ENCODE results near the gene PPP2R2D. TPM values are rescaled to one million over a fixed set of nuclear protein-coding genes. Genes with fewer than 3 reads are reported as not detected.

Gene PPP2R2D
- total RNA-seq, 2 experiments from 2014 or later, result 31.6 to 32.3 TPM

DNA sequence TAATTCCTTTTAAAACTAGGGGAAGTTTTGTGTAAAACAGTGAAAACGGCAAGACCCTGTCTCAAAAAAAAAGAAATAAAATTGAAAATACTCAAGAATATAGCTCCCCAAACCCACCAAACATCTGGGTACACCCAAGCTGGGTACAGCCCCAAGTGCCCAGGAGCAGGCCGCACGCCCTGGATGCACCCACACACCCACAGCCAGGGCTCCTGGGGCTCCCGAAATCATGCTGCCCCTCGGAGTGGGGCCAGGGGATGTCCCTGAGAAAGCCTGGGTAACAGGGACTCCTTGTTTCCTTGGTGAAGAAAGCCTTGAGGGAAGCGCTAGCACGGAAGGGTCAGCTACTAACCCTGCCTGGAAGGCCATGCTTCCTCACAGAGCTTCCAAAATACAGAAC is 70.8 kb downstream of the PPP2R2D start:
- Mint-ChIP-seq H3K27ac (peak overlapping the region; percentile 77), H3K27me3 (no peaks in the 10 kb centered on the region), H3K9me3 (no peaks in the 10 kb centered on the region), H3K4me1 (ENCODE audit: low read depth) (peaks cover 67% of the 10 kb centered on the region), H3K36me3 (ENCODE audit: low read depth) (peaks cover 85% of the 10 kb centered on the region), H3K4me3 (no peak overlapping the region)
- ATAC-seq (no peak), DNase-seq (no peak)
- ChIA-PET CTCF (interaction anchor here (2.0 to 3.4 kb wide), 2 partner anchors 10 to 86 kb away, joined by 6 to 13 read pairs; partner anchors contain the start of gene BNIP3), POLR2A (interaction anchor here (0.7 to 1.3 kb wide), 4 partner anchors 9 to 68 kb away, joined by 3 to 4 read pairs (median 3); no protein-coding TSS in a partner anchor)
- intact Hi-C loops (cut with micrococcal nuclease), result no loop called here
- no peak for TF ChIP-seq CTCF (IDR thresholded peaks at IDR 0.05)

GRCh38 chr10:131972474-131973071 is 71.8 kb downstream of the PPP2R2D start:
- ChIA-PET POLR2A (interaction anchor here (0.8 to 1.4 kb wide), 5 partner anchors 9 to 77 kb away, joined by 3 to 5 read pairs (median 3); partner anchors contain the start of gene BNIP3), CTCF (interaction anchor here (2.0 to 3.4 kb wide), 2 partner anchors 9 to 87 kb away, joined by 6 to 13 read pairs; partner anchors contain the start of gene BNIP3)
- H3K4me3 Mint-ChIP-seq, result peak overlapping the region; percentile 53
- H3K27me3 Mint-ChIP-seq, result no peaks in the 10 kb centered on the region
- TF ChIP-seq CTCF (IDR thresholded peaks at IDR 0.05), result no peak
- ATAC-seq (peak; percentile 65), DNase-seq (peak; percentile 60)
- H3K27ac Mint-ChIP-seq, result peak overlapping the region; percentile 77
- peaks cover 76% of the 10 kb centered on the region for H3K4me1 Mint-ChIP-seq (ENCODE audit: low read depth)
- intact Hi-C loops (cut with micrococcal nuclease), result no loop called here
- peaks cover 84% of the 10 kb centered on the region for H3K36me3 Mint-ChIP-seq (ENCODE audit: low read depth)
- no peaks in the 10 kb centered on the region for H3K9me3 Mint-ChIP-seq

GRCh38 chr10:131973160-131973951 is 72.5 kb downstream of the PPP2R2D start:
- Mint-ChIP-seq H3K4me1 (ENCODE audit: low read depth) (peaks cover 84% of the 10 kb centered on the region), H3K9me3 (no peaks in the 10 kb centered on the region), H3K4me3 (peak overlapping the region; percentile 53), H3K27me3 (no peaks in the 10 kb centered on the region), H3K27ac (peak overlapping the region; percentile 77), H3K36me3 (ENCODE audit: low read depth) (peaks cover 91% of the 10 kb centered on the region)
- ChIA-PET POLR2A (interaction anchor here (0.8 to 1.4 kb wide), 4 partner anchors 8 to 78 kb away, joined by 3 to 5 read pairs (median 3); partner anchors contain the start of gene BNIP3), CTCF (interaction anchor here (2.0 to 3.4 kb wide), 3 partner anchors 8 to 87 kb away, joined by 6 to 13 read pairs (median 12); partner anchors contain the start of gene BNIP3)
- intact Hi-C loops (cut with micrococcal nuclease), result no loop called here
- no peak for TF ChIP-seq CTCF (IDR thresholded peaks at IDR 0.05)
- ATAC-seq (peak; percentile 43), DNase-seq (peak; percentile 48)

- DNase-seq, result no peak
- H3K36me3 Mint-ChIP-seq (ENCODE audit: low read depth), result peaks cover 90% of the 10 kb centered on the region
- H3K4me3 Mint-ChIP-seq, result peak overlapping the region; percentile 53
- intact Hi-C loops (cut with micrococcal nuclease), result no loop called here
- no peaks in the 10 kb centered on the region for H3K27me3 Mint-ChIP-seq
- TF ChIP-seq CTCF (IDR thresholded peaks at IDR 0.05), result no peak
- ATAC-seq, result no peak
- peaks cover 88% of the 10 kb centered on the region for H3K4me1 Mint-ChIP-seq (ENCODE audit: low read depth)
- POLR2A ChIA-PET, result interaction anchor here (1.4 kb wide), 2 partner anchors 9 to 79 kb away, joined by 3 to 4 read pairs; no protein-coding TSS in a partner anchor
- H3K27ac Mint-ChIP-seq, result peak overlapping the region; percentile 77
- CTCF ChIA-PET, result interaction anchor here (1.6 to 3.4 kb wide), 3 partner anchors 49 to 88 kb away, joined by 4 to 13 read pairs (median 12); no protein-coding TSS in a partner anchor
- H3K9me3 Mint-ChIP-seq, result no peaks in the 10 kb centered on the region
These were observed 73.4 kb downstream of the PPP2R2D start for GRCh38 chr10:131974034-131974817.

All from activated CD8-positive, alpha-beta T cell treated with anti-CD3 and anti-CD28 coated beads for 36 hours (primary cell).